Astrocyte of the hippocampus (primary cell): ENCODE data around the gene DEFB113.

Experiments
- DNase-seq: peaks from one replicate; pipeline ENCODE4 v3.0.0; 2011; ENCODE audit warnings: low read depth, low spot score

Gene DEFB113

GRCh38 chr6:49937017-49937416 is 32.4 kb downstream of the DEFB113 start:
- no peak for DNase-seq

GRCh38 chr6:49935387-49935786 is 34.0 kb downstream of the DEFB113 start:
- no peak for DNase-seq

- no peak for DNase-seq
Measured at GRCh38 chr6:49934770-49935169, 34.7 kb downstream of the DEFB113 start.

DNA sequence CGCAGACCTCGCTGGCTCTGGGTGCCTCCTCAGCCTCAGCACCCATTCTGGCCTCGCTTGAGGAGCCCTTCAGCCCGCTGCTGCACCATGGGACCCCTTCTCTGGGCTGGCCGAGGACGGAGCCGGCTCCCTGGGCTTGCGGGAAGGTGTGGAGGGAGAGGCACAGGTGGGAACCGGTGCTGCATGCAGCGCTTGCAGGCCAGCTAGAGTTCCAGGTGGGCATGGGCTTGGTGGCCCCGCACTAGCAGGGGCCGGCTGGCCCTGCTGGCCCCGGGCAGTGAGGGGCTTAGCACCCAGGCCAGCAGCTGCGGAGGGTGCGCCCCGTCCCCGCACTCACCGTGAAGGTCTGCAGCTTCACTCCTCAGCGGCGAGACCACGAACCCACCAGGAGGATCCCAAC is 35.9 kb downstream of the DEFB113 start:
- no peak for DNase-seq

DNA sequence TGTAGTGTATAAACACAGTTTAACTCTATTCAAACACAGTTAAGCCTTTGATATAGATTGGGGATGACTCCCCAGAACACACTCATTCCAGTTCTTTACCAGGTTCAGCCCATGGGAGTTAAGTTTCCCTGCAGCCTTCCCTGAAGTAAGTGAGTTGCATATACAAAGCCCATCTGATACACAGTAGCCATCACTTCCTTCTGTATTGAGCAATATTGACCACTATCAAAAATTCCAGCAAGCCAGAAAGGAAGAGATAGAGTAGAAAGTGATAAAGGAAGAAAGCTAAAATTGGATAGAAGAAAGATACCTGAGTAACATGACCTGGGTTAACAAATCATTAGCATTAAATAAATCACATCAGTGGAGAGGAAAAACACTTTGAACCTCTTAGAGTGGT is 40.1 kb downstream of the DEFB113 start:
- no peak for DNase-seq

GRCh38 chr6:49923826-49924225 is 45.6 kb downstream of the DEFB113 start:
- no peak for DNase-seq

GRCh38 chr6:49919935-49920644 is 49.3 kb downstream of the DEFB113 start:
- DNase-seq = no peak

- no peak for DNase-seq
Measured at GRCh38 chr6:49919261-49919660, 50.2 kb downstream of the DEFB113 start.

GRCh38 chr6:49918787-49919186 is 50.6 kb downstream of the DEFB113 start:
- no peak for DNase-seq
